ENCODE measurements around the gene ZNF296.
A peak's percentile ranks its signal among the peaks of the same experiment; 100 is the strongest.

The ZNF296 gene

GRCh38 chr19:45057444-45057843 lies 18.8 kb downstream of the ZNF296 start:
- DNase-seq (ENCODE audit: low spot score), result no peak

DNA sequence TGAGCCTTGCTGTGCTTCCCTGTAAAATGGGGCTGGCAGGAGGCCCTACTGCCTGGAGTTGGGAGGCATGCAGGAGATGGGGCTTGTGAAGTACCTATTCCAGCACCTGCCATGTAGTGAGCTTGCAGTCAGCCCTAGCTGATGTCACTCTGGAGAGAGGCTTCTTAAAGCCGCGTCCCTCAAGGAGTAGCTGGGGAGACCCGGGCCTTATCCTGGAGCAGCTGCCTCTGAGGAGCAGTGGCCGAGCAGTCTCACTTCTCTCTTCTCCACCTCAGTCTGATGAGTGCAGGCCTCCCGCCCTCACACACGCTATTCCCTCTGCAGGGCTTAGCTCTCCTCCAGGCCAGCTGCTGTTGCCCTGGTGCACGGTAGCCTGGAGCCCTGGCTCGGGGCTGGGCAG lies 19.4 kb downstream of the ZNF296 start:
- no peak for DNase-seq (ENCODE audit: low spot score)

GRCh38 chr19:45051929-45052579 lies 24.2 kb downstream of the ZNF296 start:
- no peak for DNase-seq (ENCODE audit: low spot score)

DNA sequence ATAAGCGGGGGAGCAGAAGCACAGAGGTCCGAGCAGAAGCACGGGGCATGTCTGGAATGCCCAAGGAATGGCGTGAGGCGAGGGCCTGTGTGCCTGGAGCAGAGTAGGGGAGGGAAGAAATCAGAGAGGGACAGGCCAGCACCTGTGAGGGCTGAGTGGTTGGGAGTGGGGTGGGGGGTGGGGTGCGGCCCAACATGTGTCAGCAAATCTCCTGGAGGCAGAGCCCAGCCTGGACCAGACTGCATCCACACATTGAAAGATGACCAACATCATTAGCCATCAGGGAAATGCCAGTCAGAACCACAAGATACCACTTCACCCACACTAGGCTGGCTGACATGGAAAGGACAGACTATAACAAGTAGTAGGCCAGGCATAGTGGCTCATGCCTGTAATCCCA lies 26.2 kb downstream of the ZNF296 start:
- no peak for DNase-seq (ENCODE audit: low spot score)

DNA sequence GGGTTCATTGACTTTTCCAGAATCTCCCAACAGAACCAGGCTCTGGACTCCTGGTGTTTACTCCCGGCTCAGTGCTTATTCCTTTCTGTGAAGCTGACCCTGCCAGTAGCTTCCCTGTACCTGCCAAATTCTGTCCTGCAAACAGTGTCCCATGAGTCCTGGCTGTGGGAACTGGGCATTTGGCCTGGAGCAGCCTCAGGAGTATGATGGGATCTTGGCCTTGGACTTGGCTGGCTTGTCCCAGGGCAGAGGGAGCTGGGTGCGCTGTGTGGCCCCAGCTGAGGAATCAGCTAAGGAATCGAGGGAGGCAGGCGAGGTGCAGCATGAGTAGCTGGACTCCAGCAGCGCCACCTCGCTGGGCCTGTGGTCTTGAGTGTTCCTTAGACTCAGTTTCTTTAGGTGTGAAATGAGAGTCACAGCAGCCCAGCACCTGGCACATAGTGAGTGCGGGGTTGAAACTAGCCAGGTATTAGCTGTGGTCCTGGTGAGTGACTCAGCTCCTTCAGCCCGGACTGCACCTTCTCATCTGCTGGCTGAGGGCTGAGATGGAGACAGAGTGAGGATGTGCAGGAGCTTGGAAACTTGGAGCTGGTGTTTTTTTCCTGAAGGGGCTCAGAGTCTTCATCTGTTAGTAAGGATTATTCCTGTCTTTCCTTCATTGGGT lies 27.1 kb downstream of the ZNF296 start:
- DNase-seq (ENCODE audit: low spot score), result no peak

- DNase-seq (ENCODE audit: low spot score), result no peak
These were observed 29.0 kb downstream of the ZNF296 start for GRCh38 chr19:45047188-45047797.

- DNase-seq (ENCODE audit: low spot score), result no peak
These were observed 29.9 kb downstream of the ZNF296 start for GRCh38 chr19:45046355-45046754.

GRCh38 chr19:45045671-45046353 lies 30.5 kb downstream of the ZNF296 start:
- DNase-seq (ENCODE audit: low spot score), result no peak

DNA sequence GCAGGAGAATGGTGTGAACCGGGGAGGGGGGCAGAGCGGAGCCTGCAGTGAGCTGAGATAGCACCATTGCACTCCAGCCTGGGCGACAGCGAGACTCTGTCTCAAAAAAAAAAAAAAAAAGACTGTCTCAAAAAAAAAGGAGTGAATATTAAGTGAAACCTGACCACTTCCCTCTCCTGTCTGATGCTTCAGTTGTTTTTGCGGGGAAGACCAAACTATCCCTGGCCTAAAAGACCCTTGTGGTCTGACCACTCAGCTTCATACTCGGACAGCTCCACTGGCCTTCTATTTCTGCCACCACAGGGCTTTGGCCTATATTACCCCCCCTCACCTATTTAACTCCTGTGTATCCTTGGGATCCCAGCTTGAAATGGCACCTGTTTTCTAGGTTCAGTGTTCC lies 35.2 kb downstream of the ZNF296 start:
- no peak for DNase-seq (ENCODE audit: low spot score)

DNA sequence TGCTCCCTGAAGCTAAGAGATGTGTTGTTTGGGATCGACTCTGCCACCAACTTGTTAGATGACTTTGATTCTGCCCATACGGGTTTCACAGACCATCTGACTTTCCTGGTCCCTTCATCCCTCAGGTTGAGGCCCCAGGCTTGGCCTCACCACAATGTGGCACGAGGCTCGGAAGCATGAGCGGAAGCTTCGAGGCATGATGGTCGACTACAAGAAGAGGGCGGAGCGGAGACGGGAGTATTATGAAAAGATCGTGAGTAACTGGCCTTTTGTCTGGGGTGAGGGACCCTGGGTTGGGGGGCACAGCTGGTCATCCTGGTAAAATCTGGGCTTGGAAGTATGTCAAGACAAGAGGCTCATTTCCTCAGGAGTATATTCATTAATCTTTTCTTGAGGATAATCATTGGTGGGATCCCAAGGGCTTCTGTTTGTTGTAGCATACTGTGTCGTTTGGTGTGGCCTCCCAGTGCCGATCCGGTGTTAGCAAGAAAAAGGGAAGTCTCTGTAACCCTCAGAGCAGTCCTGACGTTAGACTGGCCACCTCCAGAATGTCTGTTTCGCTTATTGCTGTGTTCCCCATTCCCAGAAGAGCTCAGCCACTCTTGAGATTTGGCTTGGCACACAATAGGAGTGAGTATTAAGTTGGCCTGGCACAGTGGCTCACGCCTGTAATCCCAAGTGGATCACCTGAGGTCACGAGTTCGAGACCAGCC lies 36.1 kb downstream of the ZNF296 start:
- no peak for DNase-seq (ENCODE audit: low spot score)

DNA sequence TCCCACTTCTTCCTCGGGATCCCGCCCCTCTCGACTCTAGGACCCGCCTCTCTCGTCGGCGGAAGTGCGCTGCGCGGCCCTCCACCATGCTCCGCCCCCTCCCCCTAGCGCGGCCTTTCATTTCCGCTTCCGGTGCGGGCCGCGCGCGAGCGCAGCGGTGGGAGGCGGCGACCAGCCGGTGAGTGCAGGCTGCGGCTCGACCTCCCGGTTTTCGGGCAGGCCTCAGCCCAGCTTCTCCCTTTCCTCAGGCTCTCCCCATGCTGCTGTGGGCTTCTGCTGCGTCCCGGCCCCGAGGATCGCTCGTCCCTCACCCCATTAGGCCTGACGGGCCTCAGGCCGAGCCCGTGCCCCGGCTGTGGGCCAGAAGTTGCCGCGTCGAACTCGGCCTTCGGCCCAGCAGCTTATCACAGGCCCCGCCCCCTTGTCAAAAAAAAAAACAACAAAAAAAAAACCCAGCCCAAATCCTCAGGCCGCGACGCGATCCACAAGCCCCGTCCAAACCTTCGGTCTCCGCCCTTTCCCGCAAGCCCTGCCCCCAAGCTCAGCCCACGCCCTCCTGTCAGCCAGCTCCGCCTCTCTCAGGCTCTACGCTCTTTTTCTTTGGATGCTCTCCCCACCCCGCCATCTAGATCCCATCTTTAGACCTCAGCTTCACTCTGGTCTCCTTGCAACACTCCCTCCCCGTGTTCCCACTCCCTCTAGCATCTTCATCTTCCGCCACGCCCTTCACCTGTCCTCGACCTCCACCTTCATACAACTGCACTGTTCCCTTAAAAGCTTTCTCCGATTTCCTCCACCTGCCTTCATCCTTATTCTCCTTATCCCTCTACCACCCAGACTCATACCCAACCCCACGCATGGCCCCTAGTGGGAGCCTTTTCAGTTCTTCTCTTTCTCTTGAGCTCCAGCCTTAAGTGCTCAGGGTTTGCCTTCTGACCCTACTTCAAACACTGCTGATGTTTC lies 37.1 kb downstream of the ZNF296 start, which contains the start of gene CLASRP:
Gene CLASRP, plus strand, starts transcription at position 115 of the 963 bp plus-strand sequence. CDS start 1,168 bp downstream, outside the sequence.
- DNase-seq (ENCODE audit: low spot score), result peak; percentile 93

GRCh38 chr19:45037393-45038169 lies 38.7 kb downstream of the ZNF296 start:
- DNase-seq (ENCODE audit: low spot score), result no peak

DNA sequence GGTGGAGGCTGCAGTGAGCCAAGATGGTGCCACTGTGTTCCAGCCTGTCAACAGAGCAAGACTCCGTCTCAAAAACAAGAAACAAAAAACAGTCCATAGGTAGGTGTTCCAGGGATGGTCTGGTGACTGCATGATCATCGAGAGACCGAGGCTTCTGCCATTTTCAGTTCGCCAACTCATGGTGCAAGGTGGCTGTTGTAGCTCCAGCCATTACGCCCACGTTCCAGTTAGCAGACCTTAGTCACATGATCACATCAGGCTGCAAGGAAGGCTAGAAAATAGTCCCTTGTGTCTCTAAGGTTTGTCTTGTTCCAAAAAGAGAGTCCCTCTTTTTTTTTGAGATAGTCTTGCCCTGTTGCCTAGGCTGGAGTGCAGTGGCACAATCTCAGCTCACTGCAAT lies 40.5 kb downstream of the ZNF296 start:
- DNase-seq (ENCODE audit: low spot score), result no peak

DNA sequence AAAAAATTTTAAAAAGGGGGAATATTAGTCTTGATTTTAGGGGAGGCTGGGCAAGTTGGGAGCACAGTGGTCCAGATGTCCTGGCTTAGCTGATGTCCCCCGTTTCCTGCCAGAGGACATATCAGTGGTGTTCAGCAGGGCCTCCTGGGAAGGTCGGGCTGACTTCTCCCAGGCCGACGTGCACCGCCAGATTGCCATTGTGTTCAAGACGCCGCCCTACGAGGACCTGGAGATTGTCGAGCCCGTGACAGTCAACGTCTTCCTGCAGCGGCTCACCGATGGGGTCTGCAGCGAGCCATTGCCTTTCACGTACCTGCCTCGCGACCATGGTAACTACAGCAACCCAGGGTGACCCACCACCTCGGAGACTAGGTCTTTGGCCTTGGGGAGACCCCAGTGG lies 43.9 kb downstream of the ZNF296 start:
- DNase-seq (ENCODE audit: low spot score), result no peak

DNA sequence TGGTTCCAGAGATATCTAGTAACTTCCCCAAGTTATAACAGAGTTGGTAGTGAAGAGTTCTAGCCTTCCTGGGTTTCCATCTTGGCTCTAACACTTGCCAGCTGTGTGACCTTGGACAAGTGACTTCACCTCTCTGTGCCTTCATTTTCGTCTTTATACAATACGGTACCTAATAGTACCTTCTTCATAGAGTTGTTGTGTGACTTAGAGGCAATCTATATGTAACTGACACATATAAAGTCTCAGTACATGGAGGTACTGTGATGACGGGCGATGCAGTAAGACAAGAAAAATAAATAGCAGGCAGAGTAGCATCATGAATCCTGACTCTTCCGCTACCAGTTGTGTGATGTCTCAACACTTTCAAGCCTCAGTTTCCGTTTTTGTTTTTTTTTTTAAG lies 45.5 kb downstream of the ZNF296 start:
- DNase-seq (ENCODE audit: low spot score), result no peak

DNA sequence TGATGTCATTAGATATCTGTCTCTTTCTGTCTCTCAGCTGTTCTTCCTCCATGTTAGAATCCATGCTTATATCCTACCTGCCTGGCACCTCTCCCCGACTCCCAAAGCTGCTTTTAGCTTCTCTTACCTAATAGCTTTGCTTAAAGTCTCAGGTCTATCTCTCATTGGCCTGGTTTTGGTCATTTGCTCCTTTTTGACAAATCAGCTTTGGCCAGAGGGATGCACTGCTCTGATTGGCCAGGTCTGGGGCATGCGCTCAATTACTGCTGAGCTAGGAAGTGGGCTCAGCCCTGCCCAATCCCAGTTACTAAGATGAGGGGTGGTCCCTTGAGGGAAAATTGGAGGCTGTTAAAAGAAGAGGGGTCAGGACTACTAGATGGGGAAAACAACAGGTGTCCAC lies 48.9 kb downstream of the ZNF296 start:
- no peak for DNase-seq (ENCODE audit: low spot score)

DNA sequence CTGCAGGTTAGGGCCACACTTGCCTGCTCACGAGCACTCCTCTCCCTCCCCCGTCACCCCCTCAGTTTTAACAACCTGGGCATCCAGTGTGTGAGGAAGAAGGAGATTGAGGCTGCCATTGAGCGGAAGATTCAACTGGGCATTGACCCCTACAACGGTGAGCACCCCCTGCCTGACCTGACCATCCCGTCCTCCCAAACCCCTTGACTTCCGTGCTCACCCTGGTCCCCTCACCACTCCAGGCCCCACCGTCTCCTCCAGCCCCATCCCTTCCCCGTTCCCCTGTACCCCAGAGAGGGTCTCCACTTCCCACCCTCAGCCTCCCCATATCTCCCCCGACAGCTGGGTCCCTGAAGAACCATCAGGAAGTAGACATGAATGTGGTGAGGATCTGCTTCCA lies 51.0 kb downstream of the ZNF296 start:
- DNase-seq (ENCODE audit: low spot score), result no peak

DNA sequence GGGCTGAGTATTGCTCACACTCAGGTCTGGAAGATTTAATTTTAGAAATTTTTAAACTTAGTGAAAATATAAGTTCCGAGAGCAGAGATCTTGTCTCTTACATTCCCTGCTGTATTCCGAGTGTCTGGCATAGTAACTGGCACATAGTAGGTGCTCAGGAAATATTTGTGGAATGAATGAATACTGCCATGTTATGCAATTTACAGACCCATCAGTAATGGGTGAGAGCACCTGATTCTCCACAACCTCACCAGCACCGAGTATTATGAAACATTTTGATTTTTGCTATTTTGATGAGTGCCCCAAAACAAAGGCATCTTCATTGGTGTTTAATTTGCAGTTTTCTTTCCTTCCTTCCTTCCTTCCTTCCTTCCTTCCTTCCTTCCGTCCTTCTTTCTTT lies 53.2 kb downstream of the ZNF296 start:
- no peak for DNase-seq (ENCODE audit: low spot score)

DNA sequence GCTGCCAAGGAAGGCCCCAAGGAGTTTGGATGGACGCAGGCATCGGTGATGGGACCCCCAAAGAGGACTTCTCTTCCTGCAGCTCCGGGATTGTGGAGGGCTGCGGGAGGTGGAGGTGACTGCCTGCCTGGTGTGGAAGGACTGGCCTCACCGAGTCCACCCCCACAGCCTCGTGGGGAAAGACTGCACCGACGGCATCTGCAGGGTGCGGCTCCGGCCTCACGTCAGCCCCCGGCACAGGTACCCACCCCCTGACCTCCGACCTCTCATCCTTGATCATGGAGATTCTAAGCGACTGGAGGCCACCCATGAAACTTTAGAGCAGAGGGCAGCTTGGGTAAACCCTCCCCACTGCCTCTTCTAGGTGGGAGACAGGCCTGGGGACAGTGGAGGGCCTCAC lies 54.3 kb downstream of the ZNF296 start:
- DNase-seq (ENCODE audit: low spot score), result no peak
